PC-9 (cell line): ENCODE results near the gene LRWD1. TPM values are rescaled to one million over a fixed set of nuclear protein-coding genes. Genes with fewer than 3 reads are reported as not detected.

Experiments
- BruUV-seq: library from RNA; stranded (reverse); fragments of 400-500 nt; replicated peaks from 2 replicates; lab custom pipeline; 2021; lab: Mats Ljungman, UMichigan
- CTCF ChIA-PET: fragments of 300-600 bp; sonication (Branson Sonifier 250); formaldehyde crosslinking; loops from one replicate; lab custom pipeline; 2022; ENCODE audit warnings: antibody characterized with exemption; lab: Charles Lee
- POLR2A ChIA-PET: fragments of 300-600 bp; sonication (Branson Sonifier 250); formaldehyde crosslinking; loops from one replicate; lab custom pipeline; 2022; ENCODE audit warnings: antibody characterized with exemption; ENCODE audit not compliant: unreplicated experiment; lab: Charles Lee
- DNase-seq, 2 experiments: peaks; one replicate each; pipeline versions ENCODE4 v3.0.0 to v3.0.0-alpha.2; 2015 to 2022; ENCODE audit warnings: mixed read lengths in 1 of 2
- H2AFZ ChIP-seq: fragments of 200-600 bp; sonication (generic); 2 replicates; pipeline ENCODE4 v1.8.1; 2017; ENCODE audit warnings: antibody characterized with exemption
- H3F3A ChIP-seq: fragments of 200-600 bp; sonication (generic); 2 replicates; pipeline ENCODE4 v1.8.1; 2017; ENCODE audit warnings: antibody characterized with exemption, mild to moderate bottlenecking, low read depth; ENCODE audit not compliant: insufficient read depth
- H3K27ac ChIP-seq: fragments of 200-600 bp; sonication (generic); 2 replicates; pipeline ENCODE4 v1.6.1; 2016; ENCODE audit warnings: mixed run types
- H3K27me3 ChIP-seq: fragments of 200-600 bp; sonication (generic); 2 replicates; pipeline ENCODE4 v1.6.1; 2016; ENCODE audit warnings: low read depth, mixed run types; ENCODE audit not compliant: insufficient read depth
- H3K36me3 ChIP-seq: fragments of 200-600 bp; sonication (generic); 2 replicates; pipeline ENCODE4 v1.6.1; 2016; ENCODE audit warnings: low read depth, mixed run types
- H3K4me1 ChIP-seq: fragments of 200-600 bp; sonication (generic); replicated peaks from 2 replicates; pipeline ENCODE4 v1.6.1; 2016; ENCODE audit warnings: mixed run types; ENCODE audit not compliant: insufficient read depth
- H3K4me2 ChIP-seq: fragments of 200-600 bp; sonication (generic); 2 replicates; pipeline ENCODE4 v1.6.1; 2017; ENCODE audit warnings: mixed run types
- H3K4me3 ChIP-seq: fragments of 200-600 bp; sonication (generic); 2 replicates; pipeline ENCODE4 v1.6.1; 2016; ENCODE audit warnings: mixed run types
- H3K79me2 ChIP-seq: fragments of 200-600 bp; sonication (generic); 2 replicates; pipeline ENCODE4 v1.6.1; 2017; ENCODE audit warnings: low read depth, mixed run types
- H3K9me2 ChIP-seq: fragments of 200-600 bp; sonication (generic); 2 replicates; pipeline ENCODE4 v1.8.1; 2017; ENCODE audit warnings: mild to moderate bottlenecking; ENCODE audit not compliant: insufficient read depth
- H3K9me3 ChIP-seq: fragments of 200-600 bp; sonication (generic); 2 replicates; pipeline ENCODE4 v1.8.1; 2016; ENCODE audit warnings: low read depth; ENCODE audit not compliant: insufficient read depth
- H4K20me1 ChIP-seq: fragments of 200-600 bp; sonication (generic); 2 replicates; pipeline ENCODE4 v1.8.1; 2017; ENCODE audit not compliant: insufficient read depth
- EZH2 ChIP-seq: fragments of 200-600 bp; sonication (generic); IDR thresholded peaks from 2 replicates; pipeline ENCODE4 v1.8.0; 2017; ENCODE audit warnings: antibody characterized with exemption, low read depth
- intact Hi-C: fragments of 100-400 bp; cut with micrococcal nuclease; formaldehyde crosslinking; loops from one replicate; pipeline ENCODE4 v1.10.0; 2022; ENCODE audit not compliant: unreplicated experiment
- total RNA-seq: library from RNA; stranded (reverse); gene quantifications from 2 replicates; pipeline ENCODE4 v1.2.3, GENCODE V29; 2021
- TF ChIP-seq, protein P1 (sequence below): fragments of 200-600 bp; sonication (generic); conservative IDR thresholded peaks from 2 replicates; pipeline ENCODE4 v1.6.1; 2017; ENCODE audit warnings: mixed run types, antibody characterized with exemption, mild to moderate bottlenecking, moderate library complexity

LRWD1 gene
- total RNA-seq, 1 experiment from 2014 or later: 35.3 TPM

- TF ChIP-seq, protein P1, sequence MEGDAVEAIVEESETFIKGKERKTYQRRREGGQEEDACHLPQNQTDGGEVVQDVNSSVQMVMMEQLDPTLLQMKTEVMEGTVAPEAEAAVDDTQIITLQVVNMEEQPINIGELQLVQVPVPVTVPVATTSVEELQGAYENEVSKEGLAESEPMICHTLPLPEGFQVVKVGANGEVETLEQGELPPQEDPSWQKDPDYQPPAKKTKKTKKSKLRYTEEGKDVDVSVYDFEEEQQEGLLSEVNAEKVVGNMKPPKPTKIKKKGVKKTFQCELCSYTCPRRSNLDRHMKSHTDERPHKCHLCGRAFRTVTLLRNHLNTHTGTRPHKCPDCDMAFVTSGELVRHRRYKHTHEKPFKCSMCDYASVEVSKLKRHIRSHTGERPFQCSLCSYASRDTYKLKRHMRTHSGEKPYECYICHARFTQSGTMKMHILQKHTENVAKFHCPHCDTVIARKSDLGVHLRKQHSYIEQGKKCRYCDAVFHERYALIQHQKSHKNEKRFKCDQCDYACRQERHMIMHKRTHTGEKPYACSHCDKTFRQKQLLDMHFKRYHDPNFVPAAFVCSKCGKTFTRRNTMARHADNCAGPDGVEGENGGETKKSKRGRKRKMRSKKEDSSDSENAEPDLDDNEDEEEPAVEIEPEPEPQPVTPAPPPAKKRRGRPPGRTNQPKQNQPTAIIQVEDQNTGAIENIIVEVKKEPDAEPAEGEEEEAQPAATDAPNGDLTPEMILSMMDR: no peak
- no peak for TF ChIP-seq EZH2
- no peaks in the 10 kb centered on the region for H3K9me3 ChIP-seq
- no peaks in the 10 kb centered on the region for H3K79me2 ChIP-seq
- H3F3A ChIP-seq: peaks cover 9% of the 10 kb centered on the region; the same call in 1 of the 2 replicates
- POLR2A ChIA-PET: no interaction called here
- no peaks in the 10 kb centered on the region for H3K36me3 ChIP-seq
- no peaks in the 10 kb centered on the region; the same call in 1 of the 2 replicates for H4K20me1 ChIP-seq
- H3K27me3 ChIP-seq: no peaks in the 10 kb centered on the region
- no peak overlapping the region for H3K27ac ChIP-seq
- H3K4me2 ChIP-seq: no peak overlapping the region
- no peak overlapping the region for H2AFZ ChIP-seq
- no peak for DNase-seq
- CTCF ChIA-PET: no interaction called here
- no TSS peak for BruUV-seq
- H3K4me1 ChIP-seq: peaks cover 8% of the 10 kb centered on the region
- intact Hi-C loops: no loop called here
- no peaks in the 10 kb centered on the region for H3K9me2 ChIP-seq
- no peak overlapping the region for H3K4me3 ChIP-seq
Observed at GRCh38 chr7:102444961-102445673, 19.7 kb upstream of the LRWD1 start.

GRCh38 chr7:102445674-102446071 is 19.1 kb upstream of the LRWD1 start:
- H3K79me2 ChIP-seq: no peaks in the 10 kb centered on the region
- DNase-seq: no peak
- H3K9me2 ChIP-seq: no peaks in the 10 kb centered on the region
- H3K4me1 ChIP-seq: peaks cover 3% of the 10 kb centered on the region
- intact Hi-C loops: no loop called here
- no peaks in the 10 kb centered on the region; the same call in 1 of the 2 replicates for H4K20me1 ChIP-seq
- no peak overlapping the region for H3K27ac ChIP-seq
- H3K36me3 ChIP-seq: no peaks in the 10 kb centered on the region
- no peak for TF ChIP-seq EZH2
- TF ChIP-seq, protein P1: no peak
- H2AFZ ChIP-seq: no peak overlapping the region
- peaks cover 3% of the 10 kb centered on the region; the same call in 1 of the 2 replicates for H3F3A ChIP-seq
- no peak overlapping the region for H3K4me2 ChIP-seq
- no peaks in the 10 kb centered on the region for H3K27me3 ChIP-seq
- ChIA-PET CTCF (no interaction called here), POLR2A (no interaction called here)
- H3K9me3 ChIP-seq: no peaks in the 10 kb centered on the region
- no TSS peak for BruUV-seq
- no peak overlapping the region for H3K4me3 ChIP-seq

GRCh38 chr7:102446387-102447156 is 18.2 kb upstream of the LRWD1 start:
- no peak for DNase-seq
- no peaks in the 10 kb centered on the region for H3K27me3 ChIP-seq
- no peaks in the 10 kb centered on the region for H3K9me2 ChIP-seq
- no TSS peak for BruUV-seq
- H3F3A ChIP-seq: no peaks in the 10 kb centered on the region
- H3K27ac ChIP-seq: no peak overlapping the region
- intact Hi-C loops: no loop called here
- ChIA-PET POLR2A (no interaction called here), CTCF (no interaction called here)
- H3K9me3 ChIP-seq: no peaks in the 10 kb centered on the region
- H3K4me2 ChIP-seq: no peak overlapping the region
- H3K4me1 ChIP-seq: no peaks in the 10 kb centered on the region
- no peaks in the 10 kb centered on the region for H3K79me2 ChIP-seq
- no peak overlapping the region for H2AFZ ChIP-seq
- no peaks in the 10 kb centered on the region for H4K20me1 ChIP-seq
- H3K36me3 ChIP-seq: no peaks in the 10 kb centered on the region
- no peak overlapping the region for H3K4me3 ChIP-seq
- TF ChIP-seq EZH2: no peak
- TF ChIP-seq, protein P1: no peak
